ENCODE measurements around the gene TCFL5. TPM values are rescaled to one million over a fixed set of nuclear protein-coding genes. Genes with fewer than 3 reads are reported as not detected.

Gene TCFL5
- total RNA-seq, 1 experiment from 2014 or later, result 25.7 TPM

GRCh38 chr20:62888910-62889309, 27.3 kb upstream of the TCFL5 start:
- Histone ChIP-seq H3K27me3 (ENCODE audit: control insufficient read depth, insufficient read depth, low read length) (no peaks in the 10 kb centered on the region), H3K36me3 (replicated peaks; ENCODE audit: control insufficient read depth, insufficient read depth, low read length) (peaks cover 40% of the 10 kb centered on the region)

GRCh38 chr20:62888406-62888805, 26.8 kb upstream of the TCFL5 start:
- H3K27me3 ChIP-seq (ENCODE audit: control insufficient read depth, insufficient read depth, low read length), result no peaks in the 10 kb centered on the region
- no peak for DNase-seq
- H3K36me3 ChIP-seq (replicated peaks; ENCODE audit: control insufficient read depth, insufficient read depth, low read length), result peaks cover 36% of the 10 kb centered on the region
- no peak overlapping the region for H3K4me3 ChIP-seq (ENCODE audit: insufficient read depth, low read depth, low read length)

More at GRCh38 chr20:62888910-62889309, 27.3 kb upstream of the TCFL5 start:
- H3K4me3 ChIP-seq (ENCODE audit: insufficient read depth, low read depth, low read length), result no peak overlapping the region
- no peak for DNase-seq

GRCh38 chr20:62887860-62888239, 26.2 kb upstream of the TCFL5 start:
- H3K4me3 ChIP-seq (ENCODE audit: insufficient read depth, low read depth, low read length), result no peak overlapping the region
- H3K36me3 ChIP-seq (replicated peaks; ENCODE audit: control insufficient read depth, insufficient read depth, low read length), result peaks cover 33% of the 10 kb centered on the region
- no peaks in the 10 kb centered on the region for H3K27me3 ChIP-seq (ENCODE audit: control insufficient read depth, insufficient read depth, low read length)
- no peak for DNase-seq

GRCh38 chr20:62887152-62887859, 25.7 kb upstream of the TCFL5 start:
- Histone ChIP-seq H3K27me3 (ENCODE audit: control insufficient read depth, insufficient read depth, low read length) (no peaks in the 10 kb centered on the region), H3K36me3 (replicated peaks; ENCODE audit: control insufficient read depth, insufficient read depth, low read length) (peaks cover 29% of the 10 kb centered on the region), H3K4me3 (ENCODE audit: insufficient read depth, low read depth, low read length) (no peak overlapping the region)
- DNase-seq, result no peak

- H3K36me3 ChIP-seq (replicated peaks; ENCODE audit: control insufficient read depth, insufficient read depth, low read length), result peaks cover 24% of the 10 kb centered on the region
- DNase-seq, result no peak
- no peaks in the 10 kb centered on the region for H3K27me3 ChIP-seq (ENCODE audit: control insufficient read depth, insufficient read depth, low read length)
- no peak overlapping the region for H3K4me3 ChIP-seq (ENCODE audit: insufficient read depth, low read depth, low read length)
Observed at GRCh38 chr20:62886709-62887058, 25.1 kb upstream of the TCFL5 start.

GRCh38 chr20:62885896-62886708, 24.5 kb upstream of the TCFL5 start:
- H3K36me3 ChIP-seq (replicated peaks; ENCODE audit: control insufficient read depth, insufficient read depth, low read length), result peaks cover 21% of the 10 kb centered on the region
- peak; percentile 75 for DNase-seq
- H3K27me3 ChIP-seq (ENCODE audit: control insufficient read depth, insufficient read depth, low read length), result no peaks in the 10 kb centered on the region
- H3K4me3 ChIP-seq (ENCODE audit: insufficient read depth, low read depth, low read length), result no peak overlapping the region

GRCh38 chr20:62885046-62885895, 23.6 kb upstream of the TCFL5 start:
- Histone ChIP-seq H3K27me3 (ENCODE audit: control insufficient read depth, insufficient read depth, low read length) (no peaks in the 10 kb centered on the region), H3K36me3 (replicated peaks; ENCODE audit: control insufficient read depth, insufficient read depth, low read length) (peaks cover 15% of the 10 kb centered on the region), H3K4me3 (ENCODE audit: insufficient read depth, low read depth, low read length) (no peak overlapping the region)
- peak; percentile 53 for DNase-seq

GRCh38 chr20:62884556-62884955, 22.9 kb upstream of the TCFL5 start:
- H3K36me3 ChIP-seq (replicated peaks; ENCODE audit: control insufficient read depth, insufficient read depth, low read length), result peaks cover 9% of the 10 kb centered on the region
- H3K27me3 ChIP-seq (ENCODE audit: control insufficient read depth, insufficient read depth, low read length), result no peaks in the 10 kb centered on the region
- DNase-seq, result peak; percentile 61
- no peak overlapping the region for H3K4me3 ChIP-seq (ENCODE audit: insufficient read depth, low read depth, low read length)

- Histone ChIP-seq H3K27me3 (ENCODE audit: control insufficient read depth, insufficient read depth, low read length) (no peaks in the 10 kb centered on the region), H3K4me3 (ENCODE audit: insufficient read depth, low read depth, low read length) (no peak overlapping the region), H3K36me3 (replicated peaks; ENCODE audit: control insufficient read depth, insufficient read depth, low read length) (peaks cover under 1% of the 10 kb centered on the region; the same call in 1 of the 2 replicates)
- DNase-seq, result peak; percentile 48
Observed at GRCh38 chr20:62882426-62882825, 20.8 kb upstream of the TCFL5 start.

GRCh38 chr20:62881662-62882395, 20.2 kb upstream of the TCFL5 start:
- no peaks in the 10 kb centered on the region; the same call in 1 of the 2 replicates for H3K36me3 ChIP-seq (replicated peaks; ENCODE audit: control insufficient read depth, insufficient read depth, low read length)
- peak; percentile 48 for DNase-seq
- no peaks in the 10 kb centered on the region for H3K27me3 ChIP-seq (ENCODE audit: control insufficient read depth, insufficient read depth, low read length)
- H3K4me3 ChIP-seq (ENCODE audit: insufficient read depth, low read depth, low read length), result no peak overlapping the region

- DNase-seq, result peak; percentile 62
- Histone ChIP-seq H3K4me3 (ENCODE audit: insufficient read depth, low read depth, low read length) (no peak overlapping the region), H3K27me3 (ENCODE audit: control insufficient read depth, insufficient read depth, low read length) (no peaks in the 10 kb centered on the region), H3K36me3 (replicated peaks; ENCODE audit: control insufficient read depth, insufficient read depth, low read length) (no peaks in the 10 kb centered on the region; the same call in 1 of the 2 replicates)
Observed at GRCh38 chr20:62880935-62881661, 19.5 kb upstream of the TCFL5 start.

GRCh38 chr20:62880147-62880934, 18.7 kb upstream of the TCFL5 start:
- H3K36me3 ChIP-seq (replicated peaks; ENCODE audit: control insufficient read depth, insufficient read depth, low read length), result no peaks in the 10 kb centered on the region; the same call in 1 of the 2 replicates

More at GRCh38 chr20:62880147-62880934, 18.7 kb upstream of the TCFL5 start:
- DNase-seq, result peak; percentile 66
- Histone ChIP-seq H3K27me3 (ENCODE audit: control insufficient read depth, insufficient read depth, low read length) (no peaks in the 10 kb centered on the region), H3K4me3 (ENCODE audit: insufficient read depth, low read depth, low read length) (no peak overlapping the region)
